SKM-1 (cell line): Measurements from ENCODE around the gene COL23A1.

ENCODE experiments used
- DNase-seq: peaks from one replicate; lab custom pipeline; 2025; ENCODE audit not compliant: unreplicated experiment; lab: John Stamatoyannopoulos, UW

Gene COL23A1

DNA sequence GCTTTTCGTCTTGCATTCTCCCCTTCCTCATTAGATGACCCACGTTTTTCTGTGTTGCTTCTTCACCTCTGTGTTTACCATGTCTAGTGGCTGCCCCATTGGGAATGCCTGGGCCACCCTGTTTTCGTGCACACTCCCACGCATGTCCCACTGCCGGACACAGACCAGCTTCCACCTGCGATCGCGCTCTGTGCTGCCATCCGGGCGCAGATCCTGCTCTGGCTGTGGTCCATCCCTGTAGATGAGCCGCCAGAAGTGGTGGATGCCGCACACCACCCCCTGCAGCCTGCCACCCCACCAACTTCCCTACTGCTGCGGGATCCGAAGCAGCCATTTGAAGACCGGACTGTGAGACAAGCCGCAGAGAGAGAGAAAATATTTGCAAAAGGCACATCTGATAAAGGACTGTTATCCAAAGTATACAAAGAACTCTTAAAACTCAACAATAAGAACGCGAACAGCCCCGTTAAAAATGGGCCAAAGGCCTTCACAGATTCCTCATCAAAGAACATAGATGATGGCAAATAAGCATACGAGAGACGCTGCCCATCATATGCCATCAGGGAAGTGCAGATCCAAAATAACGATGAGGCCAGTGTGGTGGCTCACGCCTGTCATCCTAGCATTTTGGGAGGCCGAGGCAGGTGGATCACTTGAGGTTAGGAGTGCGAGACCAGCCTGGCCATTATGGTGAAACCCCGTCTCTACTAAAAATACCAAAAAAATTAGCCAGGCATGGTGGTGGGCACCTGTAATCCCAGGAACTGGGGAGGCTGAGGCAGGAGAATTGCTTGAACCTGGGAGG is 163.7 kb downstream of the COL23A1 start:
- no peak for DNase-seq

DNA sequence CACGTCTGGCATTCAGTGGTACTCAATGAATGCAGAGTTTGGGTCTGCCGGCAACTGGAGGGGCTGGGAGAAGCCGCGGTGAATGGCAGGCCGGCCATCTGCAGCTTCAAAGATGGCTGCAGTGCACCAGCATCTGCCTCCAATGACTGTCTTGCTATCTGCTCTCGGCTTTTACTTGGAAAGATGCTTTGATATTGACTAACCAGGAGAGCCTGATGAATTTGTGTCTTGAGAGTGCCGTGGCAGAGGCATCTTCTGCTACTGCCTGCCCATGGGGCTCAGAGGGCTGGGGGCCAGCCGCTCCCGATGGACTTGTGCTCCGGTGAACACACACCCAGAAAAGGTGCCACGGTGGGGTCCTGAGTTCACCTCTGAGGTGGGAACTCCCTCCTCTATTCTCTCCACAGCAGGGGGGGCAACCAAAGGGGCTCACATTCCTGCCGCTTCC is 164.5 kb downstream of the COL23A1 start:
- no peak for DNase-seq

DNA sequence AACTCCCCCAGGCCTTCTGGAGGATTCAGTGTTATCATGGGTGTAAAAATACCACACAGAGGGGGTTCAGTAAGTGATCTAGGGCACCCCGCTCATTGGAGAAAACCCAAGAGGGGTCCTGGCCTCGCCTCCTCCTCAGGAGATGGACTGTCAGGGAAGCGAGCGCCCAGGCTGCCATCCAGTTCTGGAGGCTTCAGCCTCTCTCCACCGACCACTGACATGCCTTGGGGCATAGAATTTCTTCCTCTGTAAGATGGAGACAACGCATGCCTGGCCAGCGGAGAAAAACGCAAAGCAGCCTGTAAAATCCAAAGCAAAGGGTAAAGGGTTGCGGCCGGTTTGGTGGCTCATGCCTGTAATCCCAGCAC is 165.4 kb downstream of the COL23A1 start:
- no peak for DNase-seq

DNA sequence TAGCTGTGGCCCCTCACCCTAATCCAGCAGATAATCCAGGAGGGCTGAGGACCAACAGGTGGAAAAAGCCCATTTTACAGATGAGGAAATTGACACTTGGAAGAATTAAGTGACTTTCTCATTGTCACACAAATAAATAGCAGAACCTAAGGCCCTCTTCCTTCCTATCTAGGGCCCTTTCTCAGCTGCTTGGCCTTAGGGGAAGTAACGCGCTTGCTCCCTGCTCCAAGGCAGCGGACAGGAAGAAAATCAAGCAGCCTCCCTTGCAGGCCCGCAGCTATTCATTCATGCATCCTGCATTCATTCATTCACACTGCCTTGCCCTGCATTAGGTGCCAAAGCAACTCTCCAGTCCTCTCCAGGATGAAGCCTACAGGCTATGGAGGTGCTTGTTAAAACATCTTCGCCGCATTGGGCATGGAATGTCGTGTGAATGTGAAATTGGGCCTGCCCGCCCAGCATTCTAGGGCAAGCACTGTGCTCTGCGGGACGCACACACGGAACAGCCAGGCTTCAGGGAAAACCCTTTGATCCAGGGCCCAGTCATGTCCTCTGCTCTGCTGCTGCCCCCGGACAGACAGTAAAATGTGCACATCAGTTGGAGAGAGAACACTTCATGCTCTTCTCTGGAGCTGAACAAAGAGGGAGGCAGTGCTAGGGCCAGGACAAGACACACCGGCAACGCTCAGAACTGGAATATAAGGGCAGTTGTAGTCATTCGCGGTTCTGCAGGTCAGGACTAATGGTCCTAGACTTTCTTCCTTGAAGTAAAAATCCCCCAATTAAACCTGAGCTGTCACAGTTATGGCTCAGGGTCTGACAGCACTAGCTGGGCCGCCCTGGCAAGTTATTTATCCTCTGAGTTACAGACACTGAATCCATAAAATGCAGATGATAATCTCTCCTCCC is 166.0 kb downstream of the COL23A1 start:
- no peak for DNase-seq

DNA sequence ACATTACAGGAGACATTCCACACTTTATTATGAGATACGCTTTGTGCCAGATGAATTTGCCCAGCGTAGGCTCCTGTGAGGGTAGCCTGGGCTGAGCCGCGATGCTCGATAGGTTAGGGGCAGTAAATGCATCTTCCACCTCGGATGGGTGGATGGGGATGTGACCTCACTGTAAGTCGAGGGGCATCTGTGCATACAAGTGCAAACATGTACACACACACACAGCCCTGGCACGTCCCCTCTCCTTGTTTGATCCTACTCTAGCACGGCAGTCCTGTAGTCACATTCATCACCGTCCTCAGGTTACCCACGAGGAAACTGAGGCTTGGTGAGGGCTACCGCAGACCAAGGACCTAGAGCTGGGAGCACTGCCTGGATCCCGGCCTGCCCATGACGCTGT is 166.8 kb downstream of the COL23A1 start:
- no peak for DNase-seq

DNA sequence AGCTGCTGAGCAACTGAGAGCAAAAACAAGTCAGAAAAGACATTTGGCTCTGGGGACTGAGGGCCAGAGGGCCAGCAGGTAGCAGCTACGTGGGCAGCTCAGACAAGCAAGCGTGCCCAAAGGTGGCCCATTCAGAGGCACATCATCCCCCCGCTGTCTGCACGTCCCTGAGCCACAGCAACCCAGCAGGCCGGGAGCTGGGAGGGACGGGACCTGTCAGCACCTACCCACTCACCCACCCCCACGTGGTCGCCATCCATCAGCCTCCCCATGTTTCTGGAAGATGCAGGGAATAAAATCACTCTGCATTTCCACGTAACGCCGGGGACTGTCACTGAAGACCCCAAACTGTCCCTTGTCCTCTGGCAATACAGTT is 167.8 kb downstream of the COL23A1 start:
- DNase-seq, result no peak

DNA sequence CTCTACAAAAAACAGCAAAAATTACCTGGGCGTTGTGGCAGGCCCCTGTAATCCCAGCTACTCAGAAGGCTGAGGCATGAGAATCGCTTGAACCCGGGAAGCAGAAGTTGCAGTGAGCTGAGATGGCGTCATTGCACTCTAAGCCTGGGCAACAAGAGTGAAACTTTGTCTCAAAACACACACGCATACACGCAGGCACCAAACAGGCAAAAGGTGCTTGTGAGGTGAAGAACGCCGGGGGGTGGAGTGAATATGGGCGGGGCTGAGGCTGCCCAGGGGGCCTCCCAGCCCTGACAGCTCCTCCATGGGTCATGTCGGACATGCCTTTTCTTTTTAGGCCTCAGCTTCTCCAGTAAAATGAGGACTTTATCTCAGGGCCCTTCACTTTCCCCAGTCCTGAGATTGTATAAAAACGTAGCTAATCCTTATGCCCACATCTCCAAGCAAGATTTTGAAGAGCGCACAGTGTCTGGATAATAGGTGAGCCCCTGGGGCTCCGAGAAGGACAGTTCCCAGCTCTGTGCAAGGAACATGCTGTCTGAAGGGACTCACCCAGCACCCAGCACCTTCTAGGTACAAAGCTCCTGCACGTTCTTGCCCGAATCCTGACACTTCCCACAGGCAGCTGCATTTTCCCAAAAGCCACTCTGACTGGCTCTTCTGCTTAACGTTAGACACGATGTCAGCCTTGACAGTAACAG is 168.3 kb downstream of the COL23A1 start:
- no peak for DNase-seq

DNA sequence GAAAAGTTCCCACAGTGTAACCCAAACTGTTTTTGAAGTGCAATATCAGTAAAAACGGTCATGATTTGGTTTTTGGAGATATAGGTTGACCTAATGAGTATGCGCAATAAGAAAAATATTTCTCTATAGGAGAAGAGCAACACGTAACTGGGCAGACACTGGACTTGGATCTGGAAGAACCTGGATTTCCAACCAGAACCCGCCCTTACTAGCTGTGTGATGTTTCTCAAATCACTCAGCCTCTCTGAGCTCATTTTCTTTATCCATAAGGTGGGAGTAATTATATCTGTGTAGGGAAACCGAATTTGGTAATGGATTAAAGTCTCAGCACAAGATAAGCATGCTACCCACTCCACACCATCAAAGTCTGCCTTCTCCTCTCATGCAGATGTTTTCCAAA is 169.1 kb downstream of the COL23A1 start:
- DNase-seq, result no peak

DNA sequence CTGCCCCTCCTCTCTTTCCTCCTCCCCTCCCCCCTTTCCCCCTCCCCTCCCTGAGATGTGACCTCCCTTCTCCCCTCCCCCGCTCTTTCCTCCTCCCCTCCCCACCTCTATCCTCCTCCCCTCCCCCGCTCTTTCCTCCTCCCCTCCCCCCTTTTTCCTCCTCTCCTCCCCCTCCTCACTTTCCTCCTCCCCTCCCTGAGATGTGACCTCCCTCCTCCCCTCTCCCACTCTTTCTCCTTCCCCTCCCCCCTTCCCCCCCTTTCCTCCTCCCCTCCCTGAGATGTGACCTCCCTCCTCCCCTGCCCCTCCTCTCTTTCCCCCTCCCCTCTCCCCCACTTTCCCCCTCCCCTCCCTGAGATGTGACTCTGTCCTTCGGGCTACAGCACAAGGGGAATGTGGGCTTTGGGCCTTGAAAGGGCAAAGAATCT is 169.8 kb downstream of the COL23A1 start:
- DNase-seq, result no peak

DNA sequence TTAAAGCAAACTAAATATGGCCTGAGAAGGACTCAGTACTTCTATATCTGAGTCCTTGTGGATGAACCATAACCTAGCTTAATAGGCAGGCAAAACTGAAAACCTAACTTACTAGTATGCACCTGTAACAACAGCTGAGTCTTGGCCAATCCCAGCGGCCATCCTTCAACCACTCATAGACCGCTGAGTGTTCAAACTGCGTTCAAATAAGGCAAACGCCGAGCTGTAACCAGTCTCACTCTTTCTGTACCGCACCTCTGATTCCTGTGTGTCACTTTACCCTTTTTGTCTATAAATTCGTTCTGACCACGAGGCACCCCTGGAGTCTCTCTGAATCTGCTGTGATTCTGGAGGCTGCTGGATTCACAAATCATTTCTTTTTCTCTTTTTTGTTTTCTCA is 170.5 kb downstream of the COL23A1 start:
- DNase-seq, result no peak

DNA sequence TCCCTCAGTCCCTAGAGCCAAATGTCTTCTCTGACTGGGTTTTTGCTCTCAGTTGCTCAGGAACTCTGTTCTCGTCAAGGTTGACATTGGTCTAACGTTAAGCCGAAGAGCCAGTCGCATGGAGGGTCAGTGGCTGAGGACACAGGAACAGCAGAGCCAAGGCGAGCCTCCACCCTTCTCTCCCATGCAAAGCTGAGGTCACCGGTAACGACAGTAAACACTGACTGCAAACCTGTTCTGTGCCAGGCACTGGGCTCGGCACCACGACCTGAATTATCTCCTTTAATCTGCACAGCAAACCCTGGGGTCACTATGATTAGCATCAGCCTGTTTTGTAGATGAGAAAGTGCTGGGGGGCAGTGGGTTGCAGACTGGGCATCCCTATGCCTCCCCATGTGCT is 171.0 kb downstream of the COL23A1 start:
- no peak for DNase-seq

DNA sequence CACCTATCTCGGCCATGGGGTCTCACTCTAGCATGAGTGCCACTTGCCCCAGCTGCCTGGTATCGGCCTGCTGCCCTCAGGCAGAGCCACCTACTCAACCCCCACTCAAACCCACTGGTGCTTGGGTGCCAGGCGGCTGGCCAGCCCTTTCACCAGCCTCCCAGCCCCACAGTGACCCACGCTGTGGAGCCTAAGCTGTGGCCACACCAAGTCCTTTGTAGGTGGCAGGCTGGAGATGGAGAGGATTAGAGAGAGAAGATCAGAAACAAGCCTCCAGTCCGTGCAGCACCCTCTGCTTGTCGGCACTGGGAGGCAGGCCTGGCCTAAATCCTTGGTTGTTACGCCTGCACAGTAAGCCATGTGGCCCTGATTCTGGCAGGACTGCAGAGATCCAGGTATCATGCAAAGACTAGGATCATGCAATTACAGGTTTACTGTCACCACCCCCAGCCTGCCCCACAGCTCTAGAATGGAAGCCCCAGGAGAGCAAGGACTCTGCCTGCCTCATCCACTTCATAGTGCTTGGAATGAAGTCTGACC is 171.7 kb downstream of the COL23A1 start:
- DNase-seq, result no peak

DNA sequence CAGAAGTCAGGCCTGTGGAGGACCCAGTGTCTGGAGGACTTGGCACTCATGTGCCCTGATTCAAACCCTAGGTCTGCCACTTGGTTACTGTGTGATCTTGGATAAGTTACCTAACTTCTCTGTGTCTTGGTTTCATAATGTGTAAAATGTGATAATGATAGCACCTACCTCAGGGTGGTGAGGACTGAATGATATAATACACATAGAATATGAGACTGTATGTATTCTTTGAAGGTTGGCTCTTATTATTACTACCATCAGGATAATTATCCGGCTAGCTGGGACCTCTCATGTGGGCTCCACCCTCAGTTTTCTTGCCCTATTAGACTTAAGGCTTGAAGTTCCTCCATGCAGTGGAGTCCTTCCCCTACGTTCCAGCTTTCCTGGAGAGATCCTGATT is 172.2 kb downstream of the COL23A1 start:
- no peak for DNase-seq

DNA sequence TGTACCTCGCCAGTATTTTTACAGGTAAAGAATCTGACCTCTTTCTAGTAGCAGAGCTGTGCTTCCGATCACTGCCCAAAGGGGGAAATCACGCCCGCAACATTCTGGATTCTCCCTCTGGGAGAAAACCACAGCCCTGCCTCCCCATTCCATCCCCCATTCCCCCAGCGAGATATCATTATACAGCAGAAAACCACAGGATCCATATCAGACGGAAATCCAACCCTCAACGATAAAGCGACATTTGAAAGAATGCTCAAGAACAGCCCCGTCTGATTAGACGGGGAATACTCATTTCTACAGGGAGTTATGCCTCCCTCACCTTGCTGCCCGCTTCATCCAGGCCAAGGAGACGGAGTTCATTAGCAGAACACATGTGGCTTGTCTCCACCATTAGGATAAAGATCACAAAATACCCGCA is 172.8 kb downstream of the COL23A1 start:
- no peak for DNase-seq

DNA sequence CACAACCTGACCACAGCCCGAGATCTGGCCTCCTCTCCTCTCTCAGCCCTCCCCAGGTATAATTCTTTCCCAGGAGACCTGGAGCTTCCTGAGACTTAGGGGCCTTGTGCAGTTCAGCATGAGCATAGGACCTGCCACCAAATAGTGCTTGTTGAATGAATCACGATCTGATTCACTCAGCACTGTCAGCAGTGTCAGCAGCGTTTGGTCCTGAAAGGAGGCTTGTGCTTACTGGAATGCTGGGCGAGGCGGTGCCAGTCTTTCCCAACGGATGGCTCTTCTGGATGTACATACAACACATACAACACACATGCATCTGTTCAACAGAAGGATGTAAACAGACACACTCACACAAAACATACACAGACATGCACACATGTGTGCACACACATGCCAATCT is 173.3 kb downstream of the COL23A1 start:
- no peak for DNase-seq

DNA sequence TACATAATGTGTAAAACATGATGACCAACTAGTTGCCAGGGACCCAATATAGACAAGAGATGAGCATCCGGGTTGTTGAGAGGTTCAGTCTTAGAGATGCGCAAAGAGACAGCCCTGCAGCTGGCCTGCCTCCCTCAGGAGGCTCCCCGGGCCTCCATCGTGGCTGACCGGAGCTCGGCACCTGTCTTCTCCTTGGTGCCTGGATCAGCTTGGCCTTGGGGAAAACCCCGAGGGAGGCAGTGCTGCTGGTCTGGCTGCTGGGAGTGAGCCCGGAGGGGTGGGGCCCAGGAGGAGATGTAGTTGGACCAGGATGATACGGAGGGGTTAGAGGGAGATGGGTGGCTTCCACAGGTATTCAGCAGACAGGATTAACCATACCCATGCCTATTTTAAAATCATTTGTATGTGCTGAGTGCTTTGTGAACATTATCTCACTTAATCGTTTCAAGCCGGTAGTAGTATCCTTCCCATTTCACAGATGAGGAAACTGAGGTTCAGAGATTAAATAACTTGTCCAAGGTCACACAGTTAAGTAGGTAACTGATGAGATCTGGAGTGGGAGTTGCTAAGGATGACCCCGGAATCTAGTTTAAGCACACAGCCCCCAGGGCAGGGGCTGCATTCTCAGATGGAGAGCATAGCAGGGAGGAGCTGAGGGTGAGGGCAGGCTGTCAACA is 173.8 kb downstream of the COL23A1 start:
- no peak for DNase-seq

DNA sequence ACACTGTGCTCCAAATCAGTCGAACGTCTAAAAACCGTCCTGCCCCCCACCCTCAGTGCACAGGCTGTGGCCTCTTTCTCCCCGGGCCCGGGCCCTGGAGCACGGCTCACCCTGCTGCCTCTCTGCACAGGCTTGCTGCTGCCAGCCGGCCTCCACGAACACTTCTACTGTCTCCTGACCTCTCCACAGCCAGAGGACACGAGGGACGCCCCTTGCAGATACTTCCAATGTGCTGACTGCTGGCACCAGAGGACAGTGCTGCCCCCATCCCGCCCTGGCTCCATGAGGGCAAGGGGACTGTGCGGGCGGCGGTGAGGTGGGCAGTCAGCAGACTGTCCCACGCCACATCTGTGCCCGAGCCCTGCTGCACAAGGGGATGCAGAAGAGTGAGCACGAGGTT is 174.8 kb downstream of the COL23A1 start:
- no peak for DNase-seq

DNA sequence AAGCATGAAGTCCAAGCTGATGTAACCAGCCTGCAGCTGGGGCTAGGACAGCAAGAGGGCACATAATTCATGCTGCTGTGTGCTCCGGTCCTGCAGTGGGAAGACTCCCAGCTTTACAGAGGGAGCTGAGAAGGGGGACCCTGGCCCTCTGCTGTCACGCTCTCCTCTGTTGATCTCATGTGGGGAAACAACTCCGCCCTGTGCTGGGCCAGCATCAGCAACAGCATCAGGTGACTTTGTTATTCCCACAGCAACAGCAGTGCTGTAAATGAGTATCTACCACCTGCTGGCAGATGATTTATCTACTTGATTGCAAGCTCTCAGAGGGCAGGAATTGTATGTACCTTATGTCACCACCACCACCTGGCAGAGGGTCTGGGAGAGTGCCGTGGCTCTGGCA is 176.2 kb downstream of the COL23A1 start:
- DNase-seq, result no peak

DNA sequence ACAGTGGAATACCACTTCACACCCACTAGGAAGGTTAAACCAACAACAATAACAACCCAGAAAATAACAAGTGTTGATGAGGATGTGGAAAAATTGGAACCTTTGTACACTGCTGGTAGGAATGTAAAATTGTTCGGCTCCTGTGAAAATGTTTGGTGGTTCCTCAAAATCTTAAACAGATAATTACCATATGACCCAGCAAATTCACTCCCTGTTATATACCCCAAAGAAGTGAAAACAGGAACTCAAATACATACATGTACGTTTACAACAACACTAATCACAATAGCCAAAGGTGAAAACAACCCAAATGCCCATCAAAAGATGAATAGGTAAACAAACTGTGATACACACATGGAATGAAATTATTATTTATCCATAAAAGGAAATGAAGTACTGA is 179.1 kb downstream of the COL23A1 start:
- DNase-seq, result no peak

DNA sequence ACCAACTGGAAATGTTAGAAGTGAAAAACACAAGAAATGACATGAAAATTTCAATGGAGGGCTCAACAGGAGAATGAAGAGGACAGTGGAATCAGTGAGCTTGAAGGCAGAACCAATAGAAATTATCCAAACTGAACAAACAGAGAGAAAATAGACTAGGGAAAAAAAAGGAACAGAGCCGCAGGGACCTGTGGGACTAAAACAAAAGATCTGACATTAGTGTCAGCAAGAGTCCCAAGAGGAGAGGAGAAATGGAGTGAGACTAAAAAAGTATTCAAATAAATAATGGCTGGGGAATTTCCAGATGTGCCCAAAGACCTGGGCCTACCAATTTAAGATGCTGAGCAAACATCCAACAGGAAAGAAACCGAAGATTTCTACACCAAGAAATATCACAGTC is 182.5 kb downstream of the COL23A1 start:
- no peak for DNase-seq

DNA sequence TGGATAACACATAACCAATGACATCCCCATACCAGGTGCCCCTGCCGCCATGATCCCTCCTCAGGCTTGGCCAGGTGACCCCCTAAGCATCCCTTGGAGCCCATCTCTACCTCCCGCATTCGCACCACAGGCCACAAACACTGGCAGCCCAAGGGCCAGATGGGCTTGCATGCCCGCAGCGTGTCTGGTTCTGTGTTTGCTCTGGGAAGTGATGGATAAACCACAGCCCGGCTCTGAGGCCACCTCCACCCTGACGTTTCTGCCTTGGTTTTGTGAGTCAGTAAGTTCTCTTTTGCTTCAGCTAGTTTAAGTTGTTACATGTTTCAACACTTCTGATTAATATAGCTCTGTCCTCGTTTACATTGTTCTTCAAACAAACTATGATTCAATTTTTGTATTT is 185.2 kb downstream of the COL23A1 start:
- DNase-seq, result peak; percentile 56
